ENCODE measurements around the gene ZNF618.

The ZNF618 gene

GRCh38 chr9:113912816-113913215 lies 36.7 kb downstream of the ZNF618 start:
- no peak for DNase-seq

- no peak for DNase-seq
Measured at GRCh38 chr9:113913426-113914195, 37.5 kb downstream of the ZNF618 start.

GRCh38 chr9:113914517-113914916 lies 38.4 kb downstream of the ZNF618 start:
- no peak for DNase-seq

- no peak for DNase-seq
Measured at GRCh38 chr9:113915817-113916434, 39.8 kb downstream of the ZNF618 start.

- no peak for DNase-seq
Measured at GRCh38 chr9:113916931-113917330, 40.8 kb downstream of the ZNF618 start.

- DNase-seq, result no peak
Measured at GRCh38 chr9:113918697-113919350, 42.7 kb downstream of the ZNF618 start.

- DNase-seq, result no peak
Measured at GRCh38 chr9:113919382-113919781, 43.3 kb downstream of the ZNF618 start.

- no peak for DNase-seq
Measured at GRCh38 chr9:113919871-113920270, 43.8 kb downstream of the ZNF618 start.

GRCh38 chr9:113920872-113921271 lies 44.8 kb downstream of the ZNF618 start:
- no peak for DNase-seq

- no peak for DNase-seq
Measured at GRCh38 chr9:113921396-113921925, 45.4 kb downstream of the ZNF618 start.

GRCh38 chr9:113922160-113922559 lies 46.1 kb downstream of the ZNF618 start:
- no peak for DNase-seq

GRCh38 chr9:113926211-113926610 lies 50.1 kb downstream of the ZNF618 start:
- DNase-seq, result no peak

GRCh38 chr9:113927277-113927676 lies 51.2 kb downstream of the ZNF618 start:
- no peak for DNase-seq

GRCh38 chr9:113928269-113928668 lies 52.2 kb downstream of the ZNF618 start:
- DNase-seq, result no peak

GRCh38 chr9:113929634-113930389 lies 53.7 kb downstream of the ZNF618 start:
- no peak for DNase-seq

GRCh38 chr9:113930390-113930783 lies 54.3 kb downstream of the ZNF618 start:
- DNase-seq, result no peak

- no peak for DNase-seq
Measured at GRCh38 chr9:113931140-113931539, 55.0 kb downstream of the ZNF618 start.

GRCh38 chr9:113931777-113932176 lies 55.7 kb downstream of the ZNF618 start:
- no peak for DNase-seq

GRCh38 chr9:113932906-113933584 lies 56.9 kb downstream of the ZNF618 start:
- DNase-seq, result no peak

- DNase-seq, result no peak
Measured at GRCh38 chr9:113933671-113934070, 57.6 kb downstream of the ZNF618 start.

GRCh38 chr9:113934167-113934828 lies 58.2 kb downstream of the ZNF618 start:
- no peak for DNase-seq

All from activated effector memory CD4-positive, alpha-beta T cell treated with anti-CD3 and anti-CD28 coated beads, Interleukin-2, amount 50 U/mL, for 16 hours (primary cell).